Liver (tissue), 9 donors: ENCODE data around the gene PCYT2. TPM values are rescaled to one million over a fixed set of nuclear protein-coding genes. Genes with fewer than 3 reads are reported as not detected.

Experiments used
- DNase-seq: peaks from one replicate; pipeline ENCODE4 v3.0.0-alpha.2; 2017; ENCODE audit warnings: low spot score
- H3K27ac ChIP-seq, 2 donors: one replicate each; pipeline ENCODE4 v1.7.0; 2013; ENCODE audit warnings: inconsistent platforms in 2 of 2, low read length in 2 of 2, control low read depth in 1 of 2, low read depth in 1 of 2, mild to moderate bottlenecking in 1 of 2
- H3K27me3 ChIP-seq, 4 donors: one replicate each; pipeline versions ENCODE4 v1.6.1 to v1.7.0; 2013; ENCODE audit warnings: low read length in 3 of 4, inconsistent platforms in 1 of 4, mild to moderate bottlenecking in 1 of 4, moderate library complexity in 1 of 4; ENCODE audit not compliant: control insufficient read depth in 4 of 4, insufficient read depth in 4 of 4
- H3K36me3 ChIP-seq, 4 donors: one replicate each; pipeline versions ENCODE4 v1.6.1 to v1.7.0; 2013; ENCODE audit warnings: low read length in 3 of 4, mild to moderate bottlenecking in 3 of 4, low read depth in 1 of 4, moderate library complexity in 1 of 4; ENCODE audit not compliant: control insufficient read depth in 4 of 4, insufficient read depth in 3 of 4
- H3K4me1 ChIP-seq, 4 donors: one replicate each; pipeline versions ENCODE4 v1.6.1 to v1.7.0; 2013; ENCODE audit warnings: low read length in 3 of 4, mild to moderate bottlenecking in 3 of 4, moderate library complexity in 1 of 4; ENCODE audit not compliant: control insufficient read depth in 4 of 4, insufficient read depth in 4 of 4
- H3K4me3 ChIP-seq, 3 donors: one replicate each; pipeline versions ENCODE4 v1.6.1 to v1.7.0; 2013; ENCODE audit warnings: low read length in 3 of 3, control low read depth in 1 of 3, low read depth in 1 of 3, mild to moderate bottlenecking in 1 of 3
- H3K9ac ChIP-seq, 2 donors: one replicate each; pipeline ENCODE4 v1.7.0; 2013; ENCODE audit warnings: low read length in 2 of 2, mild to moderate bottlenecking in 2 of 2, moderate library complexity in 2 of 2, control low read depth in 1 of 2, low read depth in 1 of 2
- H3K9me3 ChIP-seq, 4 donors: one replicate each; pipeline versions ENCODE4 v1.6.1 to v1.7.0; 2013; ENCODE audit warnings: low read length in 3 of 4; ENCODE audit not compliant: control insufficient read depth in 4 of 4
- ATF3 ChIP-seq: IDR thresholded peaks from 2 replicates; pipeline ENCODE4 v1.6.1; 2016; ENCODE audit warnings: antibody characterized with exemption
- CTCF ChIP-seq: fragments of 150-350 bp; IDR thresholded peaks from 2 replicates; pipeline ENCODE4 v1.5.1; 2017; ENCODE audit warnings: improper control_type of control experiment, low read depth, low read length; ENCODE audit not compliant: missing input control
- EGR1 ChIP-seq, 2 donors: IDR thresholded peaks; 2 replicates each; pipeline ENCODE4 v1.6.1; 2016 to 2018; ENCODE audit warnings: antibody characterized with exemption in 2 of 2, low read depth in 2 of 2
- FOXA1 ChIP-seq: IDR thresholded peaks from 2 replicates; pipeline ENCODE4 v1.6.1; 2016; ENCODE audit warnings: antibody characterized with exemption
- FOXA2 ChIP-seq: IDR thresholded peaks from 2 replicates; pipeline ENCODE4 v1.6.1; 2016; ENCODE audit warnings: antibody characterized with exemption
- GABPA ChIP-seq, 2 donors: IDR thresholded peaks in 1 of 2; conservative IDR thresholded peaks in 1 of 2; 2 replicates each; pipeline ENCODE4 v1.6.1; 2016; ENCODE audit warnings: antibody characterized with exemption in 2 of 2, mild to moderate bottlenecking in 1 of 2, moderate library complexity in 1 of 2
- HNF4A ChIP-seq, 2 donors: conservative IDR thresholded peaks; 2 replicates each; pipeline ENCODE4 v1.6.1; 2016; ENCODE audit warnings: antibody characterized with exemption in 2 of 2, mild to moderate bottlenecking in 2 of 2
- MAX ChIP-seq: IDR thresholded peaks from 2 replicates; pipeline ENCODE4 v1.6.1; 2016; ENCODE audit warnings: antibody characterized with exemption
- NR2F2 ChIP-seq: IDR thresholded peaks from 2 replicates; pipeline ENCODE4 v1.6.1; 2016; ENCODE audit warnings: antibody characterized with exemption
- RAD21 ChIP-seq, 2 donors: IDR thresholded peaks; 2 replicates each; pipeline ENCODE4 v1.6.1; 2016; ENCODE audit warnings: antibody characterized with exemption in 2 of 2, mild to moderate bottlenecking in 2 of 2
- REST ChIP-seq: IDR thresholded peaks from 2 replicates; pipeline ENCODE4 v1.6.1; 2016; ENCODE audit warnings: antibody characterized with exemption, mild to moderate bottlenecking
- RXRA ChIP-seq, 2 donors: IDR thresholded peaks; 2 replicates each; pipeline ENCODE4 v1.6.1; 2017 to 2018; ENCODE audit warnings: antibody characterized with exemption in 2 of 2, mild to moderate bottlenecking in 1 of 2
- TAF1 ChIP-seq: conservative IDR thresholded peaks from 2 replicates; pipeline ENCODE4 v1.6.1; 2016; ENCODE audit warnings: antibody characterized with exemption, mild to moderate bottlenecking
- YY1 ChIP-seq: IDR thresholded peaks from 2 replicates; pipeline ENCODE4 v1.6.1; 2016; ENCODE audit warnings: antibody characterized with exemption, mild to moderate bottlenecking
- ZBTB33 ChIP-seq: IDR thresholded peaks from 2 replicates; pipeline ENCODE4 v1.6.1; 2016; ENCODE audit warnings: antibody characterized with exemption
- WGBS: extraction: QIAGEN DNeasy Blood & Tissue Kit; methylation state at CpG from one replicate; pipeline ENCODE4 v1.1.7; 2013; 5-methylcytosine and 5-hydroxymethylcytosine counted together
- polyA plus RNA-seq, 2 donors: library from polyadenylated mRNA; stranded (reverse) in 1 of 2; unstranded in 1 of 2; fragments of 200-250 nt in 1 of 2; fragments of >200 nt in 1 of 2; fragmentation: Nextera tagmentation in 1 of 2; extraction: Ambion mirVana in 1 of 2; gene quantifications; one replicate each; pipeline versions ENCODE4 v1.2.1 to v1.2.3, GENCODE V29; 2013 to 2015
- total RNA-seq, 2 donors: library from RNA; depleted of rRNA; stranded (reverse); fragments of >200 nt; gene quantifications; one replicate each; pipeline ENCODE4 v1.2.3, GENCODE V29; 2014
- donor health status: healthy.
- donor health status: healthy.
- donor health status: healthy.
- donor health status: healthy.
- donor health status: healthy.

PCYT2 gene
- total and polyA plus RNA-seq, 4 donors = 63.9 to 101 (median 88.4) TPM

GRCh38 chr17:81956607-81957589 lies 45.7 kb upstream of the PCYT2 start:
- WGBS = 90% methylated on average over 45 of the region's 45 CpGs
- Histone ChIP-seq H3K4me1 (peaks cover 4 to 20% (median 12%) of the 10 kb centered on the region in 4 donors), H3K9me3 (no peaks in the 10 kb centered on the region), H3K36me3 (no peaks in the 10 kb centered on the region), H3K9ac (no peak overlapping the region), H3K27ac (no peak overlapping the region), H3K27me3 (no peaks in the 10 kb centered on the region), H3K4me3 (no peak overlapping the region)
- TF ChIP-seq CTCF = no peak
- TF ChIP-seq REST = no peak
- TF ChIP-seq HNF4A (conservative IDR thresholded peaks at IDR 0.05) = no peak
- TF ChIP-seq MAX = no peak
- no peak for TF ChIP-seq RAD21 (IDR thresholded peaks at IDR 0.05)
- TF ChIP-seq RXRA (IDR thresholded peaks at IDR 0.05) = no peak
- no peak for TF ChIP-seq NR2F2
- TF ChIP-seq EGR1 (IDR thresholded peaks at IDR 0.05; ENCODE audit: low read depth in 2 of 2) = no peak
- no peak for TF ChIP-seq YY1
- TF ChIP-seq ATF3 = no peak
- no peak for TF ChIP-seq ZBTB33
- TF ChIP-seq TAF1 = no peak
- TF ChIP-seq FOXA1 = no peak
- TF ChIP-seq GABPA (IDR thresholded peaks at IDR 0.05 in 1 of 2, conservative IDR thresholded peaks at IDR 0.05 in 1 of 2) = no peak
- no peak for TF ChIP-seq FOXA2
- DNase-seq = no peak
